Bronchial epithelial cell (primary cell): Measurements from ENCODE around the gene RNU6-1. TPM values are rescaled to one million over a fixed set of nuclear protein-coding genes. Genes with fewer than 3 reads are reported as not detected.

Experiments
- DNase-seq: peaks from one replicate; pipeline ENCODE4 v3.0.0-alpha.2; 2010; ENCODE audit warnings: low read depth
- FAIRE-seq: peaks from 2 replicates; lab custom pipeline; 2011; peaks lifted over from hg19 to GRCh38; lab: Jason Lieb, UNC
- H3K27me3 ChIP-seq: 2 replicates; pipeline ENCODE4 v1.5.1; 2011; ENCODE audit warnings: low read length; ENCODE audit not compliant: control insufficient read depth, insufficient read depth
- H3K36me3 ChIP-seq: 2 replicates; pipeline ENCODE4 v1.5.1; 2011; ENCODE audit warnings: low read length; ENCODE audit not compliant: control insufficient read depth, insufficient read depth
- H3K4me3 ChIP-seq: 2 replicates; pipeline ENCODE4 v1.5.1; 2011; ENCODE audit warnings: mild to moderate bottlenecking, low read depth, low read length, control low read depth
- total RNA-seq: library from RNA; depleted of rRNA; stranded (reverse); fragments of >200 nt; gene quantifications from 2 replicates; pipeline ENCODE4 v1.2.1, GENCODE V29; 2014
- TF ChIP-seq, protein P1 (sequence below): IDR thresholded peaks from 2 replicates; pipeline ENCODE4 v1.5.1; 2011; ENCODE audit warnings: mild to moderate bottlenecking, moderate library complexity, low read length, control low read depth, inconsistent platforms; ENCODE audit not compliant: insufficient read depth, severe bottlenecking

The RNU6-1 gene
- total RNA-seq, 1 donor from 2014 or later: not detected

GRCh38 chr15:67832031-67832551 is 7.8 kb downstream of the RNU6-1 start:
- Histone ChIP-seq H3K36me3 (no peaks in the 10 kb centered on the region), H3K4me3 (no peak overlapping the region), H3K27me3 (peaks cover 67% of the 10 kb centered on the region)
- FAIRE-seq (no peak), DNase-seq (no peak)
- TF ChIP-seq, protein P1, sequence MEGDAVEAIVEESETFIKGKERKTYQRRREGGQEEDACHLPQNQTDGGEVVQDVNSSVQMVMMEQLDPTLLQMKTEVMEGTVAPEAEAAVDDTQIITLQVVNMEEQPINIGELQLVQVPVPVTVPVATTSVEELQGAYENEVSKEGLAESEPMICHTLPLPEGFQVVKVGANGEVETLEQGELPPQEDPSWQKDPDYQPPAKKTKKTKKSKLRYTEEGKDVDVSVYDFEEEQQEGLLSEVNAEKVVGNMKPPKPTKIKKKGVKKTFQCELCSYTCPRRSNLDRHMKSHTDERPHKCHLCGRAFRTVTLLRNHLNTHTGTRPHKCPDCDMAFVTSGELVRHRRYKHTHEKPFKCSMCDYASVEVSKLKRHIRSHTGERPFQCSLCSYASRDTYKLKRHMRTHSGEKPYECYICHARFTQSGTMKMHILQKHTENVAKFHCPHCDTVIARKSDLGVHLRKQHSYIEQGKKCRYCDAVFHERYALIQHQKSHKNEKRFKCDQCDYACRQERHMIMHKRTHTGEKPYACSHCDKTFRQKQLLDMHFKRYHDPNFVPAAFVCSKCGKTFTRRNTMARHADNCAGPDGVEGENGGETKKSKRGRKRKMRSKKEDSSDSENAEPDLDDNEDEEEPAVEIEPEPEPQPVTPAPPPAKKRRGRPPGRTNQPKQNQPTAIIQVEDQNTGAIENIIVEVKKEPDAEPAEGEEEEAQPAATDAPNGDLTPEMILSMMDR: peak; percentile 40

- Histone ChIP-seq H3K27me3 (peaks cover 69% of the 10 kb centered on the region), H3K4me3 (no peak overlapping the region), H3K36me3 (no peaks in the 10 kb centered on the region)
- TF ChIP-seq, protein P1: no peak
- no peak for DNase-seq
- FAIRE-seq: peak; percentile 50
Measured at GRCh38 chr15:67831363-67831762, 8.5 kb downstream of the RNU6-1 start.

DNA sequence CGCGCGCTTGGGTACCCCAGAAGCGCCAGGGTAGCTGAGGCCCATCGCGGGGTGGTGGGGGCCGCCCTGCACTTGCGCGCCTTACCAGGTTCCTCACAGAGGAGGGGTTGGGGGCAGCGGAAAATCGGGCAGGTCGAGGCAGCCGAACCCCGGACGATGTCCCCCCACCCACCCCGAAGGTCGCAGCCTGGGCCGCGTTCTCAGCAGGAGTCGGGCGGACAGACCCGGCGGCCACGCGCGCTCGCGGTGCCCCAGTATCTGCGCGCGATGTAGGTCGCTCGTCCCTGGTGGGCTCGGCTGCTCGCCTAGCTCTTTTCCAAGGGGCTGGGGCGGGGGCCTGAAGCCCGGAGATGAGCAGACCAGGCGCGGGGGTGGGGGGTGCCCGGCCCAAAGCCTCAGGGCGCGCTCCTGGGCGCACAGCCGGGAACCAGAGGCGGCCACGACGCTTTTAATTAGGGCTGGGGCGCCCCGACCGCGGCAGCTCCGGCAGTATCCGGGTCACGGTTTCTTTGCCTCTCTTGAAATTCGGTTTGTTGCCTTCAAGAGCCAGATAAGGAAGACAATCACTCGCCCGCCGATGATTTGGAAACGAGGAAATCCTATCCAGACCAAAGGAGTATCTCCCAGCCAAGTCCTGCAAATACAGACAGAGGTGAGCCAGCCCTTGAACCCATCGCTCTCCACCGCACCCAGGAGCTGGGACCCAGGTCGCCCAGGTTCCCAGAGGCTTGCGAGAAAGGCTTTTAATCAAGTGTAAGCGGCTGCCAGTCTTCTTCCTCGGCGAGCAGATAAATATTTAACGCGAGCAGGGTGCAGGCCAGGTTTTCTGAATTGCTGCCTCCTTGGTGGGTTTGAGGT is 10.0 kb downstream of the RNU6-1 start:
- no peak for DNase-seq
- TF ChIP-seq, protein P1: no peak
- no peak overlapping the region for H3K4me3 ChIP-seq
- no peaks in the 10 kb centered on the region for H3K36me3 ChIP-seq
- no peak for FAIRE-seq
- H3K27me3 ChIP-seq: peaks cover 73% of the 10 kb centered on the region

GRCh38 chr15:67828969-67829646 is 10.7 kb downstream of the RNU6-1 start:
- TF ChIP-seq, protein P1: no peak
- Histone ChIP-seq H3K4me3 (no peak overlapping the region), H3K36me3 (no peaks in the 10 kb centered on the region), H3K27me3 (peaks cover 75% of the 10 kb centered on the region)
- FAIRE-seq (no peak), DNase-seq (no peak)

DNA sequence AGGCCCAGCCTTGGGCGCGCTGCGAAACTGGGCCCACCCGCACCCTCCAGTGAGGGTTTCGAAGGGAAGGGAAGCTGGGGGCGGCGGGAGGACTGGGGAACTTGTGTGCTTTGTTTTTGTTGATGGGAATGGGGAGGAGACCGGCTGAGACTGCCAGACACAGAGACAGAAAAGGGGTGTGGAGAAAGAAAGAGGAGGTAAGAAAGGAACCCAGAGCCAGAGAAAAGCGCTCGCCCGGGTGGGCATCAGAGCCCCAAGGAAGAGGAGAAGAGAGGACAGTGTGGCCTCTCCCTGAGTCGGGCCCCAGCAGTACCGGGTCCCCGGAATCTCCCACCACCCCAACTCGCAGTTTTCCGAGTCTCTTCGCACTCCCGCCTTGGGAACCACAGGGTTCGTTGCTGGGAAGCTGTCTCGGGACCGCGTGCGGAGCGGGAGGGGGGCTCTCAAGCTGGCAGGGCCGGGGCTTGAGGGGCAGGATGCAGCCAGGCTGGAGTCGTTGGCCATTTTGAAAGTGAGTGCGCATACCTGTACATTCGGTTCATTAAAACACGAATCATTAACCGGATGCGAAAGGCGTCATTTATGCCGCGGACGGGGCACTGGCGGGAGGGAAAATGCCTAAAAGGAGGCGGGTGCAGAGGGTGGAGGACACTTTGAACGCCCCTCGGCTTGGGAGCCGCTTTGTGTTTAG is 11.4 kb downstream of the RNU6-1 start:
- FAIRE-seq (no peak), DNase-seq (no peak)
- Histone ChIP-seq H3K27me3 (peaks cover 76% of the 10 kb centered on the region), H3K4me3 (no peak overlapping the region), H3K36me3 (no peaks in the 10 kb centered on the region)
- TF ChIP-seq, protein P1: no peak
